Esophagus squamous epithelium (tissue), 4 donors: ENCODE results near the gene CSRNP3.

Experiments
- CTCF ChIP-seq, 6 experiments: fragments of 450-650 bp in 4 of 6; fragments of 200-600 bp in 2 of 6; sonication (generic) in 2 of 6; IDR thresholded peaks; one replicate each; pipeline ENCODE4 v1.5.1; 2016 to 2019; ENCODE audit warnings: antibody characterized with exemption in 6 of 6, mild to moderate bottlenecking in 4 of 6, moderate library complexity in 4 of 6
- POLR2A ChIP-seq, 4 donors: fragments of 450-650 bp; IDR thresholded peaks; one replicate each; pipeline ENCODE4 v1.6.1; 2017; ENCODE audit warnings: antibody characterized with exemption in 4 of 4, mild to moderate bottlenecking in 4 of 4, moderate library complexity in 3 of 4

- TF ChIP-seq CTCF (IDR thresholded peaks at IDR 0.05) (no peak), POLR2A (IDR thresholded peaks at IDR 0.05) (no peak)
Measured at GRCh38 chr2:165582409-165582808, 112.9 kb downstream of the CSRNP3 start.
